K562 (cell line): ENCODE results near the gene BMPER. TPM values are rescaled to one million over a fixed set of nuclear protein-coding genes. Genes with fewer than 3 reads are reported as not detected.

Experiments
- ATAC-seq: fragments of 200-7000 bp; cut with Tn5 transposase; 3 replicates; pipeline ENCODE4 v1.9.1; 2020; ENCODE audit warnings: moderate library complexity
- BruUV-seq: library from RNA; stranded (reverse); fragments of 400-500 nt; replicated peaks from 2 replicates; lab custom pipeline; 2021; lab: Mats Ljungman, UMichigan
- CTCF ChIA-PET: fragments of 300-600 bp; formaldehyde crosslinking; extraction: SDS; loops from one replicate; lab custom pipeline; 2021; ENCODE audit warnings: low intra/inter-chr PET ratio; lab: Yijun Ruan, JAX
- POLR2A ChIA-PET: fragments of 300-600, 350-650 bp; sonication (Branson Sonifier 250); formaldehyde crosslinking; extraction: SDS; loops from one replicate; lab custom pipeline; 2021; ENCODE audit warnings: antibody characterized with exemption, inconsistent platforms; lab: Yijun Ruan, JAX
- DNase-seq, 4 experiments: peaks; one replicate each; pipeline versions ENCODE4 v3.0.0 to v3.0.0-alpha.2; 2011 to 2018; ENCODE audit warnings: low spot score in 3 of 4, mixed read lengths in 3 of 4; ENCODE audit errors: extremely low read depth in 1 of 4
- FAIRE-seq: peaks from 2 replicates; lab custom pipeline; 2011; peaks lifted over from hg19 to GRCh38; lab: Jason Lieb, UNC
- H2AFZ ChIP-seq: 2 replicates; pipeline ENCODE4 v1.6.0; 2011; ENCODE audit warnings: low read depth, low read length, control low read depth, inconsistent platforms
- H3K27ac ChIP-seq: fragments of 200-600 bp; 3 replicates; pipeline ENCODE4 v1.8.0; 2011; ENCODE audit warnings: low read depth, mild to moderate bottlenecking, control low read depth, inconsistent platforms, low read length, moderate library complexity, mixed read lengths; ENCODE audit errors: extremely low read depth
- H3K27me3 ChIP-seq, 2 experiments: fragments of 300-600 bp in 1 of 2; 2 replicates in 1 of 2; 3 replicates in 1 of 2; pipeline versions ENCODE4 v1.6.0 to v1.8.0; 2011; ENCODE audit warnings: inconsistent platforms in 2 of 2, low read length in 2 of 2, mild to moderate bottlenecking in 1 of 2, mixed read lengths in 1 of 2, moderate library complexity in 1 of 2; ENCODE audit not compliant: control insufficient read depth in 2 of 2, insufficient read depth in 2 of 2
- H3K36me3 ChIP-seq: fragments of 300-600 bp; 3 replicates; pipeline ENCODE4 v1.8.0; 2011; ENCODE audit warnings: mild to moderate bottlenecking, low read length, inconsistent platforms; ENCODE audit not compliant: control insufficient read depth, insufficient read depth
- H3K4me1 ChIP-seq, 2 experiments: fragments of 200-600 bp in 1 of 2; replicated peaks in 1 of 2; 2 replicates in 1 of 2; 3 replicates in 1 of 2; pipeline versions ENCODE4 v1.5.1 to v1.8.0; 2011; ENCODE audit warnings: inconsistent platforms in 2 of 2, low read length in 2 of 2, mild to moderate bottlenecking in 1 of 2, mixed read lengths in 1 of 2, moderate library complexity in 1 of 2; ENCODE audit not compliant: control insufficient read depth in 2 of 2, insufficient read depth in 2 of 2
- H3K4me2 ChIP-seq: 2 replicates; pipeline ENCODE4 v1.6.1; 2011; ENCODE audit warnings: low read length, control low read depth, inconsistent platforms, mixed read lengths; ENCODE audit not compliant: insufficient read depth
- H3K4me3 ChIP-seq: fragments of 200-600 bp; sonication (generic), shearing (Covaris generic); 2 replicates; pipeline ENCODE4 v1.5.1; 2016; ENCODE audit warnings: control low read depth, inconsistent platforms
- H3K79me2 ChIP-seq: fragments of 200-600 bp; 3 replicates; pipeline ENCODE4 v1.8.0; 2011; ENCODE audit warnings: low read length, inconsistent platforms; ENCODE audit not compliant: control insufficient read depth, insufficient read depth
- H3K9ac ChIP-seq, 2 experiments: 2 replicates each; pipeline versions ENCODE4 v1.6.0 to v1.6.1; 2011; ENCODE audit warnings: low read depth in 2 of 2, low read length in 2 of 2, control low read depth in 1 of 2, inconsistent platforms in 1 of 2, mild to moderate bottlenecking in 1 of 2, mixed read lengths in 1 of 2; ENCODE audit not compliant: insufficient read depth in 1 of 2
- H3K9me1 ChIP-seq: one replicate; pipeline ENCODE4 v1.6.0; 2011; ENCODE audit warnings: inconsistent platforms, mild to moderate bottlenecking, low read length, moderate library complexity; ENCODE audit not compliant: control insufficient read depth, insufficient read depth
- H3K9me3 ChIP-seq: replicated peaks from 2 replicates; pipeline ENCODE4 v1.5.1; 2011; ENCODE audit warnings: low read depth, low read length, inconsistent platforms; ENCODE audit not compliant: control insufficient read depth, insufficient read depth
- H4K20me1 ChIP-seq: replicated peaks from 2 replicates; pipeline ENCODE4 v1.6.1; 2011; ENCODE audit warnings: low read length, inconsistent platforms, mixed read lengths; ENCODE audit not compliant: control insufficient read depth, insufficient read depth
- IRF2 ChIP-seq: sonication (generic); formaldehyde crosslinking; IDR thresholded peaks from 2 replicates; pipeline ENCODE4 v1.8.1; 2022; ENCODE audit warnings: mild to moderate bottlenecking, missing genetic modification reagents
- RFX1 ChIP-seq: fragments of 450-650 bp; IDR thresholded peaks from 2 replicates; pipeline ENCODE4 v1.6.1; 2016; ENCODE audit warnings: mild to moderate bottlenecking, moderate library complexity
- ZNF134 ChIP-seq: fragments of 250-450 bp; sonication (Bioruptor Pico); conservative IDR thresholded peaks from 2 replicates; pipeline ENCODE4 v1.4.0; 2020
- ZNF778 ChIP-seq: fragments of 450-650 bp; formaldehyde crosslinking; IDR thresholded peaks from 2 replicates; pipeline ENCODE4 v1.4.0; 2020; ENCODE audit warnings: mild to moderate bottlenecking, moderate library complexity
- in situ Hi-C: fragments of 300-500 bp; cut with MboI; formaldehyde crosslinking; loops from 4 replicates; pipeline ENCODE4 v1.15.0; 2018; ENCODE audit warnings: inconsistent platforms, mixed read lengths
- intact Hi-C: fragments of 100-400 bp; cut with micrococcal nuclease; formaldehyde crosslinking; loops from 2 replicates; pipeline ENCODE4 v1.14.2; 2022
- polyA plus RNA-seq, 8 experiments: library from polyadenylated mRNA; depleted of rRNA in 4 of 8; stranded (reverse) in 5 of 8; unstranded in 3 of 8; fragments of >200 nt; fragmentation: Nextera tagmentation in 2 of 8; fragmentation: Illumina TruSeq in 1 of 8; extraction: Ambion mirVana in 2 of 8; extraction: Trizol in 1 of 8; gene quantifications; 2 replicates each; pipeline versions ENCODE4 v1.2.1 to v1.2.3, GENCODE V29; 2011 to 2014; ENCODE audit warnings: inconsistent platforms in 1 of 8, missing spikeins in 1 of 8
- total RNA-seq, 7 experiments: library from RNA; depleted of rRNA in 6 of 7; stranded (reverse); fragments of >200 nt in 6 of 7; fragmentation: Illumina TruSeq in 2 of 7; extraction: Trizol in 2 of 7; gene quantifications; 2 replicates each; pipeline versions ENCODE4 v1.2.1 to v1.2.3, GENCODE V29; 2011 to 2021; ENCODE audit warnings: low replicate concordance in 1 of 7
- TF ChIP-seq, protein P1 (sequence below): fragments of 450-650 bp; IDR thresholded peaks from 2 replicates; pipeline ENCODE4 v1.6.1; 2017; ENCODE audit warnings: antibody characterized with exemption, mild to moderate bottlenecking
- TF ChIP-seq, protein P2 (sequence below): fragments of 450-650 bp; formaldehyde crosslinking; conservative IDR thresholded peaks from 2 replicates; pipeline ENCODE4 v1.4.0; 2022; ENCODE audit warnings: mild to moderate bottlenecking, missing genetic modification characterization
- TF ChIP-seq, protein P3 (sequence below), 2 experiments: fragments of 450-650 bp; formaldehyde crosslinking in 1 of 2; IDR thresholded peaks; 2 replicates each; pipeline versions ENCODE4 v1.4.0 to v1.6.1; 2014 to 2020; ENCODE audit warnings: mild to moderate bottlenecking in 2 of 2, borderline replicate concordance in 1 of 2, low read depth in 1 of 2

The BMPER gene
- total and polyA plus RNA-seq, 9 of the 15 experiments (the other 6 are each of a cell fraction or from before 2014, with no cell fraction given), result not detected

DNA sequence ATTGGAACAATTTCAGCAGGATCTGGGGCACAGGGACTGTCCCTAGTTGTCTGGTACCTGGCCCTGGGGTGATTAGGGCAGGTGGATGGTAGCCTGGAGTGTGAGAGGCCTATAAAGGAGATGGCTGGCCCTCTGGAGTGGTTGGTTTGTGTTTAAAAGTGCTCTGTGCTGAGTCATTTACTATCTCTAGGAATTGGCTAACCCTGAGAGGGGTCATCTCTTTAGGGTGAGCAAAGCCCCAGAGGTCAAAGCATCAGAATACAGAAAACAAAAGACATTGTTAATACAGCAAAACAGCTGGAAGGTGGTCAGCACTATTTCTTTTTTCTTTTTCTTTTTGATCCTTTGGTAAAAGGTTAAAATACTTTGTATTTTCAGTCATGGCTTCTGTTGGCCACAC is 43.4 kb upstream of the BMPER start:
- POLR2A ChIA-PET, result no interaction called here
- no peak for ATAC-seq
- no peak for TF ChIP-seq ZNF778
- TF ChIP-seq RFX1, result no peak
- no peak for TF ChIP-seq IRF2 (CRISPR knock-in tag)
- TF ChIP-seq, protein P1, sequence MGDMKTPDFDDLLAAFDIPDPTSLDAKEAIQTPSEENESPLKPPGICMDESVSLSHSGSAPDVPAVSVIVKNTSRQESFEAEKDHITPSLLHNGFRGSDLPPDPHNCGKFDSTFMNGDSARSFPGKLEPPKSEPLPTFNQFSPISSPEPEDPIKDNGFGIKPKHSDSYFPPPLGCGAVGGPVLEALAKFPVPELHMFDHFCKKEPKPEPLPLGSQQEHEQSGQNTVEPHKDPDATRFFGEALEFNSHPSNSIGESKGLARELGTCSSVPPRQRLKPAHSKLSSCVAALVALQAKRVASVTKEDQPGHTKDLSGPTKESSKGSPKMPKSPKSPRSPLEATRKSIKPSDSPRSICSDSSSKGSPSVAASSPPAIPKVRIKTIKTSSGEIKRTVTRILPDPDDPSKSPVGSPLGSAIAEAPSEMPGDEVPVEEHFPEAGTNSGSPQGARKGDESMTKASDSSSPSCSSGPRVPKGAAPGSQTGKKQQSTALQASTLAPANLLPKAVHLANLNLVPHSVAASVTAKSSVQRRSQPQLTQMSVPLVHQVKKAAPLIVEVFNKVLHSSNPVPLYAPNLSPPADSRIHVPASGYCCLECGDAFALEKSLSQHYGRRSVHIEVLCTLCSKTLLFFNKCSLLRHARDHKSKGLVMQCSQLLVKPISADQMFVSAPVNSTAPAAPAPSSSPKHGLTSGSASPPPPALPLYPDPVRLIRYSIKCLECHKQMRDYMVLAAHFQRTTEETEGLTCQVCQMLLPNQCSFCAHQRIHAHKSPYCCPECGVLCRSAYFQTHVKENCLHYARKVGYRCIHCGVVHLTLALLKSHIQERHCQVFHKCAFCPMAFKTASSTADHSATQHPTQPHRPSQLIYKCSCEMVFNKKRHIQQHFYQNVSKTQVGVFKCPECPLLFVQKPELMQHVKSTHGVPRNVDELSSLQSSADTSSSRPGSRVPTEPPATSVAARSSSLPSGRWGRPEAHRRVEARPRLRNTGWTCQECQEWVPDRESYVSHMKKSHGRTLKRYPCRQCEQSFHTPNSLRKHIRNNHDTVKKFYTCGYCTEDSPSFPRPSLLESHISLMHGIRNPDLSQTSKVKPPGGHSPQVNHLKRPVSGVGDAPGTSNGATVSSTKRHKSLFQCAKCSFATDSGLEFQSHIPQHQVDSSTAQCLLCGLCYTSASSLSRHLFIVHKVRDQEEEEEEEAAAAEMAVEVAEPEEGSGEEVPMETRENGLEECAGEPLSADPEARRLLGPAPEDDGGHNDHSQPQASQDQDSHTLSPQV, result no peak
- no peak for TF ChIP-seq ZNF134
- TF ChIP-seq, protein P2, sequence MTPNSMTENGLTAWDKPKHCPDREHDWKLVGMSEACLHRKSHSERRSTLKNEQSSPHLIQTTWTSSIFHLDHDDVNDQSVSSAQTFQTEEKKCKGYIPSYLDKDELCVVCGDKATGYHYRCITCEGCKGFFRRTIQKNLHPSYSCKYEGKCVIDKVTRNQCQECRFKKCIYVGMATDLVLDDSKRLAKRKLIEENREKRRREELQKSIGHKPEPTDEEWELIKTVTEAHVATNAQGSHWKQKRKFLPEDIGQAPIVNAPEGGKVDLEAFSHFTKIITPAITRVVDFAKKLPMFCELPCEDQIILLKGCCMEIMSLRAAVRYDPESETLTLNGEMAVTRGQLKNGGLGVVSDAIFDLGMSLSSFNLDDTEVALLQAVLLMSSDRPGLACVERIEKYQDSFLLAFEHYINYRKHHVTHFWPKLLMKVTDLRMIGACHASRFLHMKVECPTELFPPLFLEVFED (CRISPR knock-in tag), result no peak
- TF ChIP-seq, protein P3, sequence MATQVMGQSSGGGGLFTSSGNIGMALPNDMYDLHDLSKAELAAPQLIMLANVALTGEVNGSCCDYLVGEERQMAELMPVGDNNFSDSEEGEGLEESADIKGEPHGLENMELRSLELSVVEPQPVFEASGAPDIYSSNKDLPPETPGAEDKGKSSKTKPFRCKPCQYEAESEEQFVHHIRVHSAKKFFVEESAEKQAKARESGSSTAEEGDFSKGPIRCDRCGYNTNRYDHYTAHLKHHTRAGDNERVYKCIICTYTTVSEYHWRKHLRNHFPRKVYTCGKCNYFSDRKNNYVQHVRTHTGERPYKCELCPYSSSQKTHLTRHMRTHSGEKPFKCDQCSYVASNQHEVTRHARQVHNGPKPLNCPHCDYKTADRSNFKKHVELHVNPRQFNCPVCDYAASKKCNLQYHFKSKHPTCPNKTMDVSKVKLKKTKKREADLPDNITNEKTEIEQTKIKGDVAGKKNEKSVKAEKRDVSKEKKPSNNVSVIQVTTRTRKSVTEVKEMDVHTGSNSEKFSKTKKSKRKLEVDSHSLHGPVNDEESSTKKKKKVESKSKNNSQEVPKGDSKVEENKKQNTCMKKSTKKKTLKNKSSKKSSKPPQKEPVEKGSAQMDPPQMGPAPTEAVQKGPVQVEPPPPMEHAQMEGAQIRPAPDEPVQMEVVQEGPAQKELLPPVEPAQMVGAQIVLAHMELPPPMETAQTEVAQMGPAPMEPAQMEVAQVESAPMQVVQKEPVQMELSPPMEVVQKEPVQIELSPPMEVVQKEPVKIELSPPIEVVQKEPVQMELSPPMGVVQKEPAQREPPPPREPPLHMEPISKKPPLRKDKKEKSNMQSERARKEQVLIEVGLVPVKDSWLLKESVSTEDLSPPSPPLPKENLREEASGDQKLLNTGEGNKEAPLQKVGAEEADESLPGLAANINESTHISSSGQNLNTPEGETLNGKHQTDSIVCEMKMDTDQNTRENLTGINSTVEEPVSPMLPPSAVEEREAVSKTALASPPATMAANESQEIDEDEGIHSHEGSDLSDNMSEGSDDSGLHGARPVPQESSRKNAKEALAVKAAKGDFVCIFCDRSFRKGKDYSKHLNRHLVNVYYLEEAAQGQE (IDR thresholded peaks at IDR 0.05; ENCODE audit: borderline replicate concordance), result no peak
- TF ChIP-seq, protein P3 (CRISPR knock-in tag; IDR thresholded peaks at IDR 0.05; ENCODE audit: low read depth), result no peak

More for the DNA sequence above, 43.4 kb upstream of the BMPER start:
- Histone ChIP-seq H3K4me1 (no peaks in the 10 kb centered on the region), H3K27ac (no peak overlapping the region), H2AFZ (no peak overlapping the region), H3K9ac (no peak overlapping the region), H4K20me1 (no peaks in the 10 kb centered on the region), H3K4me3 (no peak overlapping the region), H3K9me1 (no peaks in the 10 kb centered on the region), H3K27me3 (no peaks in the 10 kb centered on the region), H3K79me2 (no peaks in the 10 kb centered on the region), H3K9me3 (no peaks in the 10 kb centered on the region), H3K4me2 (no peak overlapping the region), H3K36me3 (no peaks in the 10 kb centered on the region)
- CTCF ChIA-PET, result no interaction called here
- in situ Hi-C loops, result no loop called here
- intact Hi-C loops, result no loop called here
- DNase-seq (no peak), FAIRE-seq (no peak)
- no TSS peak for BruUV-seq
